Coronary artery (tissue), 2 donors: Measurements from ENCODE around the gene SH3D21.

Source experiments
- DNase-seq: peaks from one replicate; pipeline ENCODE4 v3.0.0-alpha.2; 2017; ENCODE audit warnings: low spot score
- H3K27ac ChIP-seq, 2 donors: fragments of 200-600 bp; sonication (generic); one replicate each; pipeline ENCODE4 v1.5.1; 2016 to 2019
- H3K4me3 ChIP-seq: fragments of 200-600 bp; sonication (generic); 2 replicates; pipeline ENCODE4 v1.5.1; 2016; ENCODE audit warnings: mild to moderate bottlenecking, moderate library complexity
- TF ChIP-seq, protein P1 (sequence below): fragments of 200-600 bp; sonication (generic); IDR thresholded peaks from one replicate; pipeline ENCODE4 v1.5.1; 2019; ENCODE audit warnings: antibody characterized with exemption

Gene SH3D21

GRCh38 chr1:36303244-36303643, 2.9 kb upstream of the SH3D21 start:
- no peak overlapping the region for H3K27ac ChIP-seq
- DNase-seq: no peak
- TF ChIP-seq, protein P1, sequence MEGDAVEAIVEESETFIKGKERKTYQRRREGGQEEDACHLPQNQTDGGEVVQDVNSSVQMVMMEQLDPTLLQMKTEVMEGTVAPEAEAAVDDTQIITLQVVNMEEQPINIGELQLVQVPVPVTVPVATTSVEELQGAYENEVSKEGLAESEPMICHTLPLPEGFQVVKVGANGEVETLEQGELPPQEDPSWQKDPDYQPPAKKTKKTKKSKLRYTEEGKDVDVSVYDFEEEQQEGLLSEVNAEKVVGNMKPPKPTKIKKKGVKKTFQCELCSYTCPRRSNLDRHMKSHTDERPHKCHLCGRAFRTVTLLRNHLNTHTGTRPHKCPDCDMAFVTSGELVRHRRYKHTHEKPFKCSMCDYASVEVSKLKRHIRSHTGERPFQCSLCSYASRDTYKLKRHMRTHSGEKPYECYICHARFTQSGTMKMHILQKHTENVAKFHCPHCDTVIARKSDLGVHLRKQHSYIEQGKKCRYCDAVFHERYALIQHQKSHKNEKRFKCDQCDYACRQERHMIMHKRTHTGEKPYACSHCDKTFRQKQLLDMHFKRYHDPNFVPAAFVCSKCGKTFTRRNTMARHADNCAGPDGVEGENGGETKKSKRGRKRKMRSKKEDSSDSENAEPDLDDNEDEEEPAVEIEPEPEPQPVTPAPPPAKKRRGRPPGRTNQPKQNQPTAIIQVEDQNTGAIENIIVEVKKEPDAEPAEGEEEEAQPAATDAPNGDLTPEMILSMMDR: no peak
- H3K4me3 ChIP-seq: no peak overlapping the region

GRCh38 chr1:36303650-36304360, 2.4 kb upstream of the SH3D21 start:
- TF ChIP-seq, protein P1: no peak
- no peak for DNase-seq
- H3K27ac ChIP-seq: no peak overlapping the region
- no peak overlapping the region for H3K4me3 ChIP-seq

GRCh38 chr1:36304521-36304920, 1.6 kb upstream of the SH3D21 start:
- TF ChIP-seq, protein P1: no peak
- Histone ChIP-seq H3K27ac (no peak overlapping the region), H3K4me3 (no peak overlapping the region)
- DNase-seq: no peak

DNA sequence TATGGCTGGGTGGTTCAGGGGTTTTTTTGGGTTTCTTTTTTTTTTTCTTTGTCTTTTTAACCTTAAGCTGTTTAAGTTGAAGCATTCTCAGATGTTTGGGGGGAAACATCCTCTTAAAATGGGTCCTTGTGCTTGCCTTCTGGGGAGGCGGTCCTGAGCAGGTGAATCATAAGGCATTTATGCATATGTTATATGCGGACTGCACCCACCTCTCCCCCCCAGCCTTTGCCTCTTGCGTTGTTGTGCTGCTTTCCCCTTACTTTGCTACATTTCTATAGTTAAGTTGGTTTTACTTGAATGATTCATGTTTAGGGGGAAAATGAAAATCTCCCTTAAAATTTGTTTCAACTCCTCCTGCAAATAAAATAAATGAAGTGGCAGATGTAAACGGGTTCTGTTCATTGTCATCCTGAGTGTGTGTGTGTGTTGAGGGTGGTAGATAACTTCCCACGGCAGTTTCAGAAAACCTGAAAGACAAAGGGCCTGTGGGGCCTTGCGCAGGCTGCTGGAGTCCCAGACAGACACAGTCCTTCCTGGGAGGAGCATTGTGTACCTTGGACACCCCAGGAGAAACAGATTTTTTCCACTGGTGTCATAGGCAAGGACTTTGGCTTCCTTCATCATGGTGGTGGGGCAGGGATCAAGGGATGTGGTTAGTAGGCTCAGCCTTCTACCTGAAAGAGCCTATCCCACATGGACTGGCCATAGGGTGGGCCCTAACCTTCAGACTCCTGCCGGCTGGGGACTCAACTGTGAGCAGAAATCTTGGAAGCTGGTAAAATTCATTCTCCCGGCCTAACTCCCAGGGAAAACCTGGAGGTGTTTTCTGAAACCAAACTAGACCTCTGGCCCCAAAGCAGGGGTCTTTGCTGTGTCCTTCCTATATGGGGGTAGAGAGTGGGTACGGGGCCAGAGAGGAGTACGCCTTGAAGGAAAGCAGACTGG, 926 bp upstream of the SH3D21 start:
- Histone ChIP-seq H3K4me3 (no peak overlapping the region), H3K27ac (peak overlapping the region in 1 of 2 donors; percentile 80)
- DNase-seq: no peak
- TF ChIP-seq, protein P1: no peak

DNA sequence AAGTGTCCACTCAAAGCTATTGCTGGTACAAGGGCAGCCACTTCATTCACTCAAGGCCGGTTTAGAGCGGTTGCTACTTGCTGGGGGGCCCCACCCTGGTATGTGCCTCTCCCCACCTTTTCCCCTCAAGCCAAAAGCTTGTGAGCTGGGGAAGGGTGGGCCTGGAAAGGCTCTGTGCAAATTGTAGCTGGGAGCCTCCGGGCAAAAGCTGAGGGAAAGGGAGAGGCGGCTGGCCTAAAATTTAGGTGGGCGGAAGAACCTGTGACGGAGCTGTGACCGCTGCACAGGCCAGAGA, 306 bp upstream of the SH3D21 start:
- TF ChIP-seq, protein P1: no peak
- peak overlapping the region; percentile 22 to 80 for H3K27ac ChIP-seq
- DNase-seq: no peak
- H3K4me3 ChIP-seq: peak overlapping the region; percentile 83

DNA sequence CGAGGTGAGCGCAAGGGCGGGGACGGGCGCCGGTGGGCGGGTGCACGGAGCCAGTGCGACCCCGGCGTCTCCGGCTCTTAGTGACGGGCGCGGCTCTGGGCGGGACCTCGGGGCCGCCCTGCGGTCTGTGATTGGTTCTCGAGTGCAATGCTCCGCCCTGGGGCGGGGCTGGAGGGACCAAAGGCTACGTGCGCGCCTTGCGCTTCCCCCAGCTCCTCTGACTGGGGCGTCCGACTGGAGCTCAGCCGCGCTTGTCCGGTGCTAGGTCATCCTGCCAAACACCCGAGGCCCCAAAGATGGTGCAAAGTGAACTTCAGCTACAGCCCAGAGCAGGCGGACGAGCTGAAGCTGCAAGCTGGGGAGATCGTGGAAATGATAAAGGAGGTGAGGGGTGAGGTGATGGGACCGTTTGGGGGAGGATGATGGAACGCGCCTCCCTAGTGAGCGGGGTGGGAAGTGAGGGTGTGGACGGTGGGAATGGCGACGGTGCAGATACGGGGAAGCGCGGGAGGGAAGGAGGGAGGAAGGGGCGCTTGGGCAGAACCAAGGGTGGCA, 811 bp downstream of the SH3D21 start:
- peak; percentile 92 for DNase-seq
- TF ChIP-seq, protein P1: no peak
- Histone ChIP-seq H3K27ac (peak overlapping the region; percentile 22 to 80), H3K4me3 (peak overlapping the region; percentile 83)
